ENCODE measurements around the gene SCYGR5.

Gene SCYGR5

DNA sequence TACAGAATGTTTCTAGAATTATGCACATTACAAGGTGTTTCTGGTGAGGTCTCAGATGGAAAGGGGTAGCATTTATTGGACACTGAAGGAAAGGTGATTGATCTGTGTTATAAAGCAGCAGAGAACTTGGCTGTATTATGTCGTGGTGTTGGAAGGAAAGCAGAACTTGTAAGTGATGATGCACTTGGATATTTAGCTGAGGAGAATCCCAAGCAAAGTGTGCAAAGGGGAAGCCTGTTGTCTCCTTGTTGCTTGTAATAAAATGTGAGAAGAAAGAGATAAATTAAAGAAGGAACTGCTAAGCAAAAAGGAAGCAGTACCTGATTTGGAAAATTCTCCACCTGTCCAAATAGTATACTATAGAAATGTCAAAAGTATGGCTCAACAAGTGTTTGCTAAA lies 12.2 kb upstream of the SCYGR5 start:
- in situ Hi-C loops (cut with MboI; ENCODE audit: low pct_unique_long_range_greater_than_20kb, low sequenced_read_pairs, unreplicated experiment), result loop anchor here (25.0 kb wide), 1 partner anchor 208 kb away; the partner anchor contains the start of gene DAW1
- no peak for TF ChIP-seq CTCF (IDR thresholded peaks at IDR 0.05; ENCODE audit: extremely low read depth, insufficient read depth, missing control alignments)
- no peak for DNase-seq (ENCODE audit: low spot score)

DNA sequence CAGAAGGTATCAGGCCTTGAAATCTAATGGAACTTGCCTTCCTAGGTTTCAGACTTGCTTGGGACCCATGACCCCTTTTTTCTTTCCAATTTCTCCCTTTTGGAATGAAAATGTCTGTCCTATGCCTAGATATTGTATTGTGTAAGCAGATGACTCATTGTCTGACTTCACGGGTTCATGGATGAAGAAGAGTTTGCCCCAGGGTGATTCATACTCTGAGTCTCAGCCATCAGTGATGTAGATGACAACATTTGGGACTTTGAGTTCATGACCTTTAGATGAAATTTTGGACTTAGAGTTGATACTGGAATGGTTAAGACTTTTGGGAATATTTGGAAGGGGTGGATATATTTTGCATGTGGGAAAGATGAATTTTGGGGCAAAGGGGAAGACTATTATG lies 11.2 kb upstream of the SCYGR5 start:
- in situ Hi-C loops (cut with MboI; ENCODE audit: low pct_unique_long_range_greater_than_20kb, low sequenced_read_pairs, unreplicated experiment), result loop anchor here (25.0 kb wide), 1 partner anchor 207 kb away; the partner anchor contains the start of gene DAW1
- no peak for TF ChIP-seq CTCF (IDR thresholded peaks at IDR 0.05; ENCODE audit: extremely low read depth, insufficient read depth, missing control alignments)
- no peak for DNase-seq (ENCODE audit: low spot score)

DNA sequence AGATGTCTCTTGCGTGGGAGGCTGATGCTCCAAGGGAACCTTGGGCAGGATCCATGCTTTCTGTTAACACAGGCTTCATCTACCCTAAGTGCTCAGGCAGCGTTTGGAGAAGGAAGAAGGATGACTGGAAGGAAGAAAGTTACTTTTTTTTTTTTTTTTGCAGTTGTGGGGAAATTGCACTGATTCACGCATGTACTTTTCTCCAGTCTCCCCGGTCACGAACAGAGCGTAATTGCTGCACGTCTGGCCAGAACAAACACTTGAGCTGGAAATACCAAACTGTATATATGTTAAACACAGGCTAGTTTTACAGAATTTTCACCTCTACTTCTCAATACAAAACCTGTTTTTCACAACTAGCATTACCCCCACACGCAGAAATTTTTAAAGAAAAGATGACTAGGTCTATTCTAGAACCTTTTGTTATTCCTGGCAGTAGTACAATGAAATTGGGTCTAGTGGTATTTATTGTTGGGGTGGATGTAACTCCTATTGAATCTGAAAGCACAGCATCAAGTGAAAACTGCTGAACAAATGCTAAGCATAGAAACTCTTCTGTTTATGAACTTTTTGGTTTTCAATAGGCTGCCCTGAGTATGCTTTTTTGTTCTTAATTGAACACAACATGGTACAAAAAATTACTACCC lies 9.3 kb upstream of the SCYGR5 start:
- in situ Hi-C loops (cut with MboI; ENCODE audit: low pct_unique_long_range_greater_than_20kb, low sequenced_read_pairs, unreplicated experiment), result loop anchor here (25.0 kb wide), 1 partner anchor 205 kb away; the partner anchor contains the start of gene DAW1
- DNase-seq (ENCODE audit: low spot score), result no peak
- TF ChIP-seq CTCF (IDR thresholded peaks at IDR 0.05; ENCODE audit: extremely low read depth, insufficient read depth, missing control alignments), result no peak

DNA sequence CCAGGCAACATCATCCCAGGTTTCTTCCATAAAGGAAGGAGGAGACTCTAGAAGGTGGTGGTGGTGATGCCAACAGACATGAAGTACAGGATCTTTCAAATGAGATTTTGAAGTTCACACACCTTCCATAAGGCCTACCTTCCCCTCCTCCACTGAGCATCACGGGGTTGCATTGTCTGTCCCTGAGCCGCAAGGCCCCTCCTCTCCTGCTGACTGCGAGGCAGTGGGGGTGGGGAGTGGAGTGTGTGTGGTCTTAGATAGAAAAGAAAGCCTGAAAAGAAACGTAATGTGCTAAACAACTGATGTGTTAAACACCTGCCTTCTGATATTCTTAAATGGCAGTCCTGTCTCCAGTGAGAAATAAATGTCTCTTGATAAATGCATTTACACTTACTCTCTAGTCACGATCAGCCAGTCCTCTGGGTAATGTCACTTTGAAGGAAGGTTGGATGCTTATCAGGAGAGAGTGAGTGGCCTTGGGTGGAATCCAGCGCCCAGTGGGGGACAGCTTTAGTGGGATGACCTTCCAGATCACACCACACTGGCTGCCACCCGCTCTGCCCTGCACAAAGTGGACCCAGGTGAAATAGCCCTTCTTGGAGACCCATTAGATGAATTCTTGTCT lies 5.5 kb upstream of the SCYGR5 start:
- DNase-seq (ENCODE audit: low spot score), result no peak
- in situ Hi-C loops (cut with MboI; ENCODE audit: low pct_unique_long_range_greater_than_20kb, low sequenced_read_pairs, unreplicated experiment), result loop anchor here (25.0 kb wide), 1 partner anchor 201 kb away; the partner anchor contains the start of gene DAW1
- TF ChIP-seq CTCF (IDR thresholded peaks at IDR 0.05; ENCODE audit: extremely low read depth, insufficient read depth, missing control alignments), result no peak

DNA sequence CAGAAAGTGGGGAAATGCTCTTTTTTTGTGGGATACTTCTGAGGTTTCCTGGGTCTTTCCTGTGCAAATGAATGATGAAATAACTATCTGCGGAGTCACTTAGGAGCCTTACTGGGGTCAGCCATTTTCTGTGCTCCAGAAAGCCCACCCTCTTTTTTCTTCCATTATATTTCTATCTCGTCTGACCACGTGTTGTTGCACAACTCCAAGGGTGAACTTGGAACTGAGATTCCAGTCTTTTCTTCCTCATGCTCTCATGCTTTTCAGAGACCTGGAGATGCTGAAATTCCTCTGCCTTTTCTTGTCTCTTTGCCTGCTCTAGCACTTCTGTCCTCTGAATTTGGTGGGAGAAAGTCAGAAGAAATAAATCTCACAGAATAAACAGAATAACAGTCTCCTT lies 4.8 kb upstream of the SCYGR5 start:
- no peak for DNase-seq (ENCODE audit: low spot score)
- in situ Hi-C loops (cut with MboI; ENCODE audit: low pct_unique_long_range_greater_than_20kb, low sequenced_read_pairs, unreplicated experiment), result loop anchor here (25.0 kb wide), 1 partner anchor 200 kb away; the partner anchor contains the start of gene DAW1
- no peak for TF ChIP-seq CTCF (IDR thresholded peaks at IDR 0.05; ENCODE audit: extremely low read depth, insufficient read depth, missing control alignments)

GRCh38 chr2:227665189-227665940 lies 1.2 kb upstream of the SCYGR5 start:
- in situ Hi-C loops (cut with MboI; ENCODE audit: low pct_unique_long_range_greater_than_20kb, low sequenced_read_pairs, unreplicated experiment), result loop anchor here (25.0 kb wide), 1 partner anchor 197 kb away; the partner anchor contains the start of gene DAW1
- no peak for TF ChIP-seq CTCF (IDR thresholded peaks at IDR 0.05; ENCODE audit: extremely low read depth, insufficient read depth, missing control alignments)
- DNase-seq (ENCODE audit: low spot score), result no peak

All from GM13977 (cell line).